Neural progenitor cell (in vitro differentiated cells): Measurements from ENCODE around the gene MYO16. TPM values are rescaled to one million over a fixed set of nuclear protein-coding genes. Genes with fewer than 3 reads are reported as not detected.

Experiments used
- DNase-seq: peaks from one replicate; pipeline ENCODE4 v3.0.0-alpha.2; 2016; ENCODE audit warnings: low spot score
- H2AFZ ChIP-seq: fragments of 200-600 bp; sonication (generic); replicated peaks from 2 replicates; pipeline ENCODE4 v1.6.1; 2016; ENCODE audit warnings: antibody characterized with exemption
- H3F3A ChIP-seq: fragments of 200-600 bp; sonication (generic); 2 replicates; pipeline ENCODE4 v1.6.1; 2016; ENCODE audit warnings: antibody characterized with exemption, low read depth
- H3K27ac ChIP-seq: fragments of 200-600 bp; sonication (generic); 2 replicates; pipeline ENCODE4 v1.5.1; 2016; ENCODE audit warnings: mild to moderate bottlenecking
- H3K27me3 ChIP-seq: fragments of 200-600 bp; sonication (generic); 2 replicates; pipeline ENCODE4 v1.6.1; 2016; ENCODE audit warnings: mild to moderate bottlenecking, moderate library complexity
- H3K36me3 ChIP-seq: fragments of 200-600 bp; sonication (generic); 2 replicates; pipeline ENCODE4 v1.5.1; 2016
- H3K4me1 ChIP-seq: fragments of 200-600 bp; sonication (generic); 2 replicates; pipeline ENCODE4 v1.6.1; 2016; ENCODE audit warnings: mixed run types
- H3K4me2 ChIP-seq: fragments of 200-600 bp; sonication (generic); 2 replicates; pipeline ENCODE4 v1.6.1; 2016
- H3K4me3 ChIP-seq: fragments of 200-600 bp; sonication (generic); 2 replicates; pipeline ENCODE4 v1.5.1; 2016
- H3K79me2 ChIP-seq: fragments of 200-600 bp; sonication (generic); 2 replicates; pipeline ENCODE4 v1.6.1; 2016; ENCODE audit warnings: low read depth
- H3K9ac ChIP-seq: fragments of 200-600 bp; sonication (generic); 2 replicates; pipeline ENCODE4 v1.6.1; 2016
- H3K9me3 ChIP-seq: fragments of 200-600 bp; sonication (generic); 2 replicates; pipeline ENCODE4 v1.5.1; 2016; ENCODE audit warnings: low read depth
- H4K20me1 ChIP-seq: fragments of 200-600 bp; sonication (generic); 2 replicates; pipeline ENCODE4 v1.6.1; 2016; ENCODE audit warnings: low read depth
- H3K27ac Mint-ChIP-seq: 3 replicates; pipeline ENCODE4 v1.8.0; 2021; ENCODE audit warnings: mixed read lengths
- H3K27me3 Mint-ChIP-seq: 2 replicates; pipeline ENCODE4 v1.8.0; 2022; ENCODE audit warnings: low read depth, mild to moderate bottlenecking, inconsistent platforms, moderate library complexity, mixed read lengths; ENCODE audit not compliant: insufficient read depth
- H3K36me3 Mint-ChIP-seq: 3 replicates; pipeline ENCODE4 v1.8.0; 2021; ENCODE audit warnings: mixed read lengths
- H3K4me1 Mint-ChIP-seq: 3 replicates; pipeline ENCODE4 v1.8.0; 2021; ENCODE audit warnings: mixed read lengths
- H3K4me3 Mint-ChIP-seq: 3 replicates; pipeline ENCODE4 v1.8.0; 2021; ENCODE audit warnings: mild to moderate bottlenecking, moderate library complexity, mixed read lengths
- H3K9me3 Mint-ChIP-seq: 3 replicates; pipeline ENCODE4 v1.8.0; 2020; ENCODE audit warnings: mixed read lengths
- EZH2 ChIP-seq: fragments of 200-600 bp; sonication (generic); IDR thresholded peaks from 2 replicates; pipeline ENCODE4 v1.6.1; 2017; ENCODE audit warnings: antibody characterized with exemption, mild to moderate bottlenecking, moderate library complexity
- EZH2phosphoT487 ChIP-seq: fragments of 200-600 bp; sonication (generic); IDR thresholded peaks from 2 replicates; pipeline ENCODE4 v1.6.1; 2017; ENCODE audit warnings: antibody characterized with exemption
- total RNA-seq: library from RNA; depleted of rRNA; stranded (reverse); fragments of >200 nt; gene quantifications from 2 replicates; pipeline ENCODE4 v1.2.3, GENCODE V29; 2015; ENCODE audit warnings: low replicate concordance
- TF ChIP-seq, protein P1 (sequence below): fragments of 200-600 bp; sonication (generic); IDR thresholded peaks from 2 replicates; pipeline ENCODE4 v1.5.1; 2017; ENCODE audit warnings: antibody characterized with exemption, mild to moderate bottlenecking

Gene MYO16
- total RNA-seq, 1 donor from 2014 or later, result 0.41 TPM

GRCh38 chr13:109126891-109127641 is 497.7 kb downstream of the MYO16 start:
- Histone ChIP-seq H3K79me2 (no peaks in the 10 kb centered on the region), H3K27ac (no peak overlapping the region), H3F3A (no peaks in the 10 kb centered on the region), H3K4me3 (no peak overlapping the region), H3K4me1 (peaks cover 36% of the 10 kb centered on the region), H3K9ac (no peak overlapping the region), H3K4me2 (peak overlapping the region; percentile 25), H4K20me1 (no peaks in the 10 kb centered on the region), H3K36me3 (no peaks in the 10 kb centered on the region), H2AFZ (peak overlapping the region; percentile 38), H3K27me3 (no peaks in the 10 kb centered on the region), H3K9me3 (no peaks in the 10 kb centered on the region)
- H3K36me3 Mint-ChIP-seq, result no peaks in the 10 kb centered on the region
- no peak overlapping the region for H3K27ac Mint-ChIP-seq
- no peaks in the 10 kb centered on the region for H3K27me3 Mint-ChIP-seq
- H3K9me3 Mint-ChIP-seq, result no peaks in the 10 kb centered on the region
- H3K4me3 Mint-ChIP-seq, result no peak overlapping the region
- peak; percentile 63 for DNase-seq
- TF ChIP-seq, protein P1, sequence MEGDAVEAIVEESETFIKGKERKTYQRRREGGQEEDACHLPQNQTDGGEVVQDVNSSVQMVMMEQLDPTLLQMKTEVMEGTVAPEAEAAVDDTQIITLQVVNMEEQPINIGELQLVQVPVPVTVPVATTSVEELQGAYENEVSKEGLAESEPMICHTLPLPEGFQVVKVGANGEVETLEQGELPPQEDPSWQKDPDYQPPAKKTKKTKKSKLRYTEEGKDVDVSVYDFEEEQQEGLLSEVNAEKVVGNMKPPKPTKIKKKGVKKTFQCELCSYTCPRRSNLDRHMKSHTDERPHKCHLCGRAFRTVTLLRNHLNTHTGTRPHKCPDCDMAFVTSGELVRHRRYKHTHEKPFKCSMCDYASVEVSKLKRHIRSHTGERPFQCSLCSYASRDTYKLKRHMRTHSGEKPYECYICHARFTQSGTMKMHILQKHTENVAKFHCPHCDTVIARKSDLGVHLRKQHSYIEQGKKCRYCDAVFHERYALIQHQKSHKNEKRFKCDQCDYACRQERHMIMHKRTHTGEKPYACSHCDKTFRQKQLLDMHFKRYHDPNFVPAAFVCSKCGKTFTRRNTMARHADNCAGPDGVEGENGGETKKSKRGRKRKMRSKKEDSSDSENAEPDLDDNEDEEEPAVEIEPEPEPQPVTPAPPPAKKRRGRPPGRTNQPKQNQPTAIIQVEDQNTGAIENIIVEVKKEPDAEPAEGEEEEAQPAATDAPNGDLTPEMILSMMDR, result no peak
- TF ChIP-seq EZH2phosphoT487 (no peak), EZH2 (no peak)
- peaks cover 48% of the 10 kb centered on the region for H3K4me1 Mint-ChIP-seq

GRCh38 chr13:109128121-109128520 is 498.7 kb downstream of the MYO16 start:
- no peak overlapping the region for H3K4me3 ChIP-seq
- no peaks in the 10 kb centered on the region for H3K36me3 ChIP-seq
- peaks cover 47% of the 10 kb centered on the region for H3K4me1 Mint-ChIP-seq
- no peaks in the 10 kb centered on the region for H3K36me3 Mint-ChIP-seq
- H4K20me1 ChIP-seq, result no peaks in the 10 kb centered on the region
- no peak overlapping the region for H3K27ac ChIP-seq
- H3K27me3 Mint-ChIP-seq, result no peaks in the 10 kb centered on the region
- H3F3A ChIP-seq, result no peaks in the 10 kb centered on the region
- H2AFZ ChIP-seq, result no peak overlapping the region
- H3K27ac Mint-ChIP-seq, result no peak overlapping the region
- H3K9me3 Mint-ChIP-seq, result no peaks in the 10 kb centered on the region
- H3K27me3 ChIP-seq, result no peaks in the 10 kb centered on the region
- H3K9me3 ChIP-seq, result no peaks in the 10 kb centered on the region
- H3K4me3 Mint-ChIP-seq, result no peak overlapping the region
- TF ChIP-seq EZH2phosphoT487 (no peak), EZH2 (no peak)
- TF ChIP-seq, protein P1, result no peak
- H3K4me2 ChIP-seq, result no peak overlapping the region
- H3K9ac ChIP-seq, result no peak overlapping the region
- no peak for DNase-seq
- peaks cover 33% of the 10 kb centered on the region for H3K4me1 ChIP-seq
- H3K79me2 ChIP-seq, result no peaks in the 10 kb centered on the region

DNA sequence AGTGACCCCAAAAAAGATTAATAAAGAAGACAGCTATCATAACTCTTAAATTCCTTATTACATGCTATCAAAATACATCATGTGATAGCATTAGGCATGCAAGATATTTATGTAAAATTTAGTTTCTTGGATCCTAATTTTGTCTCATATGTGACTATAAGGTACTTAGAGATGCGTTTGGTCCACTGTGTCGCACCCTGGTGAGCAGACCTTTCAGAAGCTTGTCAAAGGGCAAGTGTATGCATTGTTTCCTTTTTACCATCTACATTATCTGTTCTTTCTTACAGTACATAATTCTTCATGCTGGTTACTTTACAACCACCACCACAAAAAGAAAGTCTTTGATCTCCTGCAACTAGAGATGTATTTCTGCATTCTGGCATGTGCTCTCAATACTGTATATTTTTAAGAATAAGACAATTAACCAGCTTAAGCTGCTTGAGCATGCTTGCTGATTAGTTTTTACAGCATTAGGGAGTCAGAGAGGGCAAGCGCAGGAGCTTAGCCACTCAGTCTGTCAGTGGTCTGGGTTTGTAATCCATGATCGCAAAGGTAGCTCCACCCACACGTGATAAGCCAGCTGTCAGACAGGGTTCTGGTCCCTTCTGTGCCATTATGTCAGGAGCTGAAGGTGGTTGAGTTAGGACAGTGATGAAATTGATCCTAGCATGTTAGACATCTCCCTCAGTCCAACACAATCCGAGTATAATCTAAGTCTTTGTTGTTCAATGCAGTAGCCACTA is 500.9 kb downstream of the MYO16 start:
- no peak overlapping the region for H2AFZ ChIP-seq
- H3K9ac ChIP-seq, result no peak overlapping the region
- H3K79me2 ChIP-seq, result no peaks in the 10 kb centered on the region
- no peaks in the 10 kb centered on the region for H3K27me3 ChIP-seq
- peak; percentile 21 for DNase-seq
- TF ChIP-seq EZH2 (no peak), EZH2phosphoT487 (no peak)
- TF ChIP-seq, protein P1, result no peak
- no peak overlapping the region for H3K4me3 ChIP-seq
- peaks cover 29% of the 10 kb centered on the region for H3K4me1 Mint-ChIP-seq
- H3K27ac Mint-ChIP-seq, result no peak overlapping the region
- no peaks in the 10 kb centered on the region for H4K20me1 ChIP-seq
- no peaks in the 10 kb centered on the region for H3K36me3 Mint-ChIP-seq
- H3K27ac ChIP-seq, result no peak overlapping the region
- no peaks in the 10 kb centered on the region for H3K9me3 Mint-ChIP-seq
- H3K27me3 Mint-ChIP-seq, result no peaks in the 10 kb centered on the region
- no peaks in the 10 kb centered on the region for H3K36me3 ChIP-seq
- no peak overlapping the region for H3K4me2 ChIP-seq
- H3K4me1 ChIP-seq, result peaks cover 21% of the 10 kb centered on the region
- no peak overlapping the region for H3K4me3 Mint-ChIP-seq
- H3K9me3 ChIP-seq, result no peaks in the 10 kb centered on the region
- no peaks in the 10 kb centered on the region for H3F3A ChIP-seq
